Stimulated activated memory B cell treated with anti-CD40 and anti-IgM and Interleukin-4, amounts not matched to agents 10 μg/mL and 1 μg/mL and 100 μg/mL, for 72 hours (primary cell): Measurements from ENCODE around the gene ATF7IP2.
"Not testable (repeated sequence)": the region's sequence is repeated elsewhere in the genome, so short reads cannot be mapped to it uniquely, and the experiment has no call there.

ENCODE experiments used
- ATAC-seq: fragments of 150-1000 bp; cut with Tn5 transposase; 2 replicates; pipeline ENCODE4 v1.10.0; 2021
- H3K27ac Mint-ChIP-seq: one replicate; pipeline ENCODE4 v1.8.0; 2022; ENCODE audit warnings: mild to moderate bottlenecking, mixed read lengths
- H3K27me3 Mint-ChIP-seq: one replicate; pipeline ENCODE4 v1.8.0; 2022; ENCODE audit warnings: mixed read lengths
- H3K36me3 Mint-ChIP-seq: one replicate; pipeline ENCODE4 v1.8.0; 2022; ENCODE audit warnings: mixed read lengths
- H3K4me1 Mint-ChIP-seq: one replicate; pipeline ENCODE4 v1.8.0; 2022; ENCODE audit warnings: mixed read lengths
- H3K4me3 Mint-ChIP-seq: one replicate; pipeline ENCODE4 v1.8.0; 2022; ENCODE audit warnings: mild to moderate bottlenecking, moderate library complexity, mixed read lengths
- H3K9me3 Mint-ChIP-seq: one replicate; pipeline ENCODE4 v1.8.0; 2022; ENCODE audit warnings: mixed read lengths

Gene ATF7IP2

GRCh38 chr16:10408824-10409381 is 23.0 kb downstream of the ATF7IP2 start:
- H3K4me3 Mint-ChIP-seq: no peak overlapping the region
- no peak overlapping the region for H3K27ac Mint-ChIP-seq
- no peak for ATAC-seq
- no peaks in the 10 kb centered on the region for H3K27me3 Mint-ChIP-seq
- H3K4me1 Mint-ChIP-seq: peaks cover 20% of the 10 kb centered on the region
- peaks cover 36% of the 10 kb centered on the region for H3K9me3 Mint-ChIP-seq
- H3K36me3 Mint-ChIP-seq: peaks cover 87% of the 10 kb centered on the region

GRCh38 chr16:10409713-10410112 is 23.9 kb downstream of the ATF7IP2 start:
- not testable (repeated sequence) for H3K4me3 Mint-ChIP-seq, H3K27ac Mint-ChIP-seq

DNA sequence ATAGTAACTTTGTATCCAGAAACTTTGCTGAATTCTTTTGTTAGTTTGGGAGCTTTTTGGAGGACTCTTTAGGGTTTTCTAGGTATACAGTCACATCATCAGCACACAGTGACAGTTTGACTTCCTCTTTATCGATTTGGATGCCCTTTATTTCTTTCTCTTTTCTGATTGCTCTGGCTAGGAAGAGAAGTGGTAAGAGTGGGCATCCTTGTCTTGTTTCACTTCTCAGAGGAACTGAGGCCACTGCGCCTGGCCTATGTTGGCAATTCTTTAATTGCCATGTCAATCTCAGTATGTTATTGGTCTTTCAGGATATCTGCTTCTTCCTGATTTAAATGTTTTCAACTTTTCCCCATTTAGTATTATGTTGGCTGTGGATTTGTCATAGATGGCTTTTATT is 24.6 kb downstream of the ATF7IP2 start:
- Mint-ChIP-seq H3K4me1 (peaks cover 24% of the 10 kb centered on the region), H3K27ac (no peak overlapping the region), H3K9me3 (peaks cover 47% of the 10 kb centered on the region), H3K27me3 (no peaks in the 10 kb centered on the region), H3K4me3 (no peak overlapping the region), H3K36me3 (peaks cover 89% of the 10 kb centered on the region)
- no peak for ATAC-seq

More at GRCh38 chr16:10409713-10410112, 23.9 kb downstream of the ATF7IP2 start:
- H3K4me1 Mint-ChIP-seq: peaks cover 24% of the 10 kb centered on the region
- H3K27me3 Mint-ChIP-seq, ATAC-seq: not testable (repeated sequence)
- peaks cover 42% of the 10 kb centered on the region for H3K9me3 Mint-ChIP-seq
- peaks cover 87% of the 10 kb centered on the region for H3K36me3 Mint-ChIP-seq

- peaks cover 53% of the 10 kb centered on the region for H3K9me3 Mint-ChIP-seq
- no peaks in the 10 kb centered on the region for H3K27me3 Mint-ChIP-seq
- peaks cover 96% of the 10 kb centered on the region for H3K36me3 Mint-ChIP-seq
- H3K4me3 Mint-ChIP-seq: no peak overlapping the region
- H3K4me1 Mint-ChIP-seq: peaks cover 24% of the 10 kb centered on the region
- no peak for ATAC-seq
- H3K27ac Mint-ChIP-seq: no peak overlapping the region
These were observed 27.2 kb downstream of the ATF7IP2 start for GRCh38 chr16:10412935-10413601.

GRCh38 chr16:10418204-10418603 is 32.3 kb downstream of the ATF7IP2 start:
- H3K27me3 Mint-ChIP-seq, ATAC-seq, H3K27ac Mint-ChIP-seq, H3K4me1 Mint-ChIP-seq, H3K4me3 Mint-ChIP-seq: not testable (repeated sequence)
- Mint-ChIP-seq H3K9me3 (peaks cover 39% of the 10 kb centered on the region), H3K36me3 (peaks cover 89% of the 10 kb centered on the region)

GRCh38 chr16:10419701-10420100 is 33.8 kb downstream of the ATF7IP2 start:
- Mint-ChIP-seq H3K9me3 (peaks cover 33% of the 10 kb centered on the region), H3K36me3 (peaks cover 82% of the 10 kb centered on the region), H3K4me3 (no peak overlapping the region)

DNA sequence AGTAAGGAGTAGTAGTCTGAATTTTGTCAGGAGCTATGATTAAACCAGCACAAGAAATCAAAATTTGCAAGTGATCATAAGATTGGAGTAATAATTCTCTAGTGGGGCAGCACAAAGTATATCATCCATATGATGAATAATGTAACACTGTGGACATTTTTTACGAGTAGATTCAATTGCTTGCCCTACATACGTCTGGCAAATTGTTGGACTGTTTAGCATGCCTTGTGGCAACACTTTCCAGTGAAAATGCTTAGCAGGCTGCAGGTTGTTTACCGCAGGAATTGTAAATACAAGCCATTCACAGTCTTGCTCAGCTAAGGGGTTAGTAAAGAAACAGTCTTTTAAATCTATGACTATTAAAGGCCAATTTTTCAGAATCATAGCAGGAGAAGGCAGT is 35.7 kb downstream of the ATF7IP2 start:
- Mint-ChIP-seq H3K4me3 (no peak overlapping the region), H3K27me3 (no peaks in the 10 kb centered on the region), H3K9me3 (peaks cover 24% of the 10 kb centered on the region), H3K27ac (no peak overlapping the region), H3K36me3 (peaks cover 64% of the 10 kb centered on the region), H3K4me1 (no peaks in the 10 kb centered on the region)
- no peak for ATAC-seq

More at GRCh38 chr16:10419701-10420100, 33.8 kb downstream of the ATF7IP2 start:
- H3K4me1 Mint-ChIP-seq: no peaks in the 10 kb centered on the region
- no peak for ATAC-seq
- no peaks in the 10 kb centered on the region for H3K27me3 Mint-ChIP-seq
- H3K27ac Mint-ChIP-seq: no peak overlapping the region

DNA sequence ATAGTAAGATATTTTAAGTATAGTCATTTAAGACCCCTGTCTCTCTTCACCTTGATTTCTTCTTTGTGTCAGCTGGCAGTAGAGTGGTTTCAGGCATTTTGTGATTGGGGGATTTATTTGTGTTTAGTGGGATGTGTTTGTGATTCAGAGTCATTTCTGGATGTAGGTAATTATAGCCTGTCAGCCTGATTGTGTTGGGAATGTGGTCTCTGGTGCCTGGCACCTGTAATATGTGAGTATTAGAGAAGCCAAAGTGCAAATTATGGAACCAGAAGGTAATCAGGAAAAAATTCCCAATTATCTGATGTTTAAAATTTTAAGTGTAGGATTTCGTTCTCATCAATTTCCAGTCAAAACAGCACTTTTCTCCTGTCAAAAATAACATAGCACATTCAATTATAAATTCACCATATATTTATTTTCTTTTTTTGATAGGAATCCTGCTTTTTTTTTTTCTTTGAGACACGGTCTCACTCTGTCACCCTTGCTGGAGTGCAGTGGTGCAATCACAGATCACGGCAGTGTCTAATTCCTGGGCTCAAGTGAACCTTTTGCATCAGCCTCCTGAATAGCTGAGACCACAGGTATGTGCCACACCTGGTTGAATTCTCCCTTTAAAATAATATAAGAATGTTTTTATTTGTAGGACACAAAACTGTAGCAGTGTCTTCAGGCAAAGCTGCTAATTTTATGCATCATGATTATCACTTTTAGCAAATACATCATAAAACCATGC is 42.7 kb downstream of the ATF7IP2 start:
- ATAC-seq: no peak
- Mint-ChIP-seq H3K27me3 (no peaks in the 10 kb centered on the region), H3K36me3 (peaks cover 29% of the 10 kb centered on the region), H3K27ac (no peak overlapping the region), H3K4me1 (no peaks in the 10 kb centered on the region), H3K4me3 (no peak overlapping the region), H3K9me3 (peaks cover 2% of the 10 kb centered on the region)

GRCh38 chr16:10429299-10429969 is 43.6 kb downstream of the ATF7IP2 start:
- H3K27ac Mint-ChIP-seq, H3K4me1 Mint-ChIP-seq, H3K27me3 Mint-ChIP-seq, ATAC-seq, H3K9me3 Mint-ChIP-seq, H3K4me3 Mint-ChIP-seq: not testable (repeated sequence)
- H3K36me3 Mint-ChIP-seq: peaks cover 34% of the 10 kb centered on the region

DNA sequence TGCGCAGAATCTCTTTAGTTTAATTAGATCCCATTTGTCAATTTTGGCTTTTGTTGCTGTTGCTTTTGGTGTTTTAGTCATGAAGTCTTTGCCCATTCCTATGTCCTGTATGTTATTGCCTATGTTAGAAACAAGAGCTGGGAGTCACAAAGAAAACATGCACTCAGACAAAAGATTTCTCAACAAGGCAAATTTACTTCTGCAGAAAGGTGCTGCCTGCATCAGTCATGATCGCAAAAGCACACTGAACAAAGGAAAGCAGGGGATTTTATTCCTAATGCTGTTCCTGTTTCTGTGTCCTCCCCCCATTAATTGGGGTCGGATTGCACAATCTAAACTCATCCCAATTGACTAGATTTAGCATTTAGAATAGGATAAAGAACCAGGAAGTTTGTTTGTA is 55.9 kb downstream of the ATF7IP2 start:
- Mint-ChIP-seq H3K4me1 (no peaks in the 10 kb centered on the region), H3K27ac (no peak overlapping the region), H3K36me3 (peaks cover 77% of the 10 kb centered on the region), H3K9me3 (peaks cover 18% of the 10 kb centered on the region), H3K4me3 (no peak overlapping the region), H3K27me3 (no peaks in the 10 kb centered on the region)
- ATAC-seq: no peak

DNA sequence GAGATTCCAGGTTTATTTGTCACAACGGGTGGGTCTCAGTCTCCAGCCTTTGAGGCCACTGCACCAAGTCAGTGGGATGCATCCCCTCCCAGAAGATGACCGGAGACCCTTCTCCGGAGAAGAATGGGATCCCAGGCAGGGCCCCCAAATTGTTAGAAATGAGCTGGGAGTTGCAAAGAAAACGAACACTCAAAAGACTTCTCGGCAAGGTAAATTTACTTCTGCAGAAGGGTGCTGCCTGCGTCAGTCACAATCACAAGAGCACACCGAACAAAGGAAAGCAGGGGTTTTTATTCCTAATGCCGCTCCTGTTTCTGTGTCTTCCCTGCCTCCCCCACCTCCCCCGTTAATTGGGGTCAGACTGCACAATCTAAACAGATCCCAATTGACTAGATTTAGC is 61.4 kb downstream of the ATF7IP2 start:
- Mint-ChIP-seq H3K27me3 (no peaks in the 10 kb centered on the region), H3K27ac (no peak overlapping the region), H3K36me3 (peaks cover 100% of the 10 kb centered on the region), H3K4me1 (no peaks in the 10 kb centered on the region), H3K9me3 (peaks cover 23% of the 10 kb centered on the region), H3K4me3 (no peak overlapping the region)
- ATAC-seq: no peak

- H3K36me3 Mint-ChIP-seq: peaks cover 86% of the 10 kb centered on the region
- H3K27ac Mint-ChIP-seq, H3K4me3 Mint-ChIP-seq, H3K27me3 Mint-ChIP-seq, ATAC-seq, H3K4me1 Mint-ChIP-seq: not testable (repeated sequence)
- H3K9me3 Mint-ChIP-seq: peaks cover 11% of the 10 kb centered on the region
These were observed 66.6 kb downstream of the ATF7IP2 start for GRCh38 chr16:10452208-10453158.

DNA sequence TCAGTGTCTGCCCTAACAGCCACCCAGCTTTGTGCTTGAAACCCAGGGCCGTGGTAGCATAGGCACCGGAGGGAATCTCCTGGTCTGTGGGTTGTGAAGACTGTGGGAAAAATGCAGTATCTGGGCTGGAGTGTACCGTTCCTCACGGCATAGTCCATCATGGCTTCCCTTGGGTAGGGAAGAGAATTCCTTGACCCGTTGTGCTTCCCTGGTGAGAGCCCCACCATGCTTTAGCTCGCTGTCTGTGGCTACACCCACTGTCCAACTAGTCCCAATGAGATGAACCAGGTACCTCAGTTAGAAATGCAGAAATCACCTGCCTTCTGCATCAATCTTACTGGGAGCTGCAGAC is 67.3 kb downstream of the ATF7IP2 start:
- Mint-ChIP-seq H3K27ac (no peak overlapping the region), H3K4me3 (no peak overlapping the region), H3K36me3 (peaks cover 86% of the 10 kb centered on the region), H3K4me1 (peaks cover 6% of the 10 kb centered on the region), H3K9me3 (peaks cover 9% of the 10 kb centered on the region), H3K27me3 (no peaks in the 10 kb centered on the region)
- no peak for ATAC-seq

GRCh38 chr16:10465821-10466220 is 80.0 kb downstream of the ATF7IP2 start:
- H3K27me3 Mint-ChIP-seq: no peaks in the 10 kb centered on the region
- no peaks in the 10 kb centered on the region for H3K4me1 Mint-ChIP-seq
- no peak for ATAC-seq
- peaks cover under 1% of the 10 kb centered on the region for H3K9me3 Mint-ChIP-seq
- H3K4me3 Mint-ChIP-seq: no peak overlapping the region
- no peak overlapping the region for H3K27ac Mint-ChIP-seq
- peaks cover 78% of the 10 kb centered on the region for H3K36me3 Mint-ChIP-seq
